ENCODE measurements around the gene PPFIA1.

DNA sequence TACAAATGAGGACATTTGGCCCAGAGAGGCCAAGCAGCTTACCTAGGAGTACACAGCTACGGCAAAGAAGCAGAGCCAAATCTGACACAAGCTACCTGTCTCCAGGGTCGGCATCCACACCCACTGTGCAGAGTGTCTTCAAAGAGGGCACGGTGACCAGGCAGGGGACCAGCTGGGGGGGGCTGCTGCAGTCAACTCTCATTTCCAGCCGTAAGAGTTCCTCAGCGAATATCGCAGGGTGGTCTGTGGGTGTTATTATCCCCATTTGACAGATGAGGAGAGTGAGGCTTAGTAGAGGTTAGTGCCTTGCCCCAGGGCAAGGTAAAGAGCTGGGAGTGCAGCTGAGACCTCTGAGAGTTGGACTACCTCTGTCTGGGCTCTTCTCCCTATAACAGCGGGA, 7.1 kb upstream of the PPFIA1 start:
- TF ChIP-seq, protein P1, sequence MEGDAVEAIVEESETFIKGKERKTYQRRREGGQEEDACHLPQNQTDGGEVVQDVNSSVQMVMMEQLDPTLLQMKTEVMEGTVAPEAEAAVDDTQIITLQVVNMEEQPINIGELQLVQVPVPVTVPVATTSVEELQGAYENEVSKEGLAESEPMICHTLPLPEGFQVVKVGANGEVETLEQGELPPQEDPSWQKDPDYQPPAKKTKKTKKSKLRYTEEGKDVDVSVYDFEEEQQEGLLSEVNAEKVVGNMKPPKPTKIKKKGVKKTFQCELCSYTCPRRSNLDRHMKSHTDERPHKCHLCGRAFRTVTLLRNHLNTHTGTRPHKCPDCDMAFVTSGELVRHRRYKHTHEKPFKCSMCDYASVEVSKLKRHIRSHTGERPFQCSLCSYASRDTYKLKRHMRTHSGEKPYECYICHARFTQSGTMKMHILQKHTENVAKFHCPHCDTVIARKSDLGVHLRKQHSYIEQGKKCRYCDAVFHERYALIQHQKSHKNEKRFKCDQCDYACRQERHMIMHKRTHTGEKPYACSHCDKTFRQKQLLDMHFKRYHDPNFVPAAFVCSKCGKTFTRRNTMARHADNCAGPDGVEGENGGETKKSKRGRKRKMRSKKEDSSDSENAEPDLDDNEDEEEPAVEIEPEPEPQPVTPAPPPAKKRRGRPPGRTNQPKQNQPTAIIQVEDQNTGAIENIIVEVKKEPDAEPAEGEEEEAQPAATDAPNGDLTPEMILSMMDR (IDR thresholded peaks at IDR 0.05), result no peak
- TF ChIP-seq EP300 (IDR thresholded peaks at IDR 0.05) (no peak), POLR2A (IDR thresholded peaks at IDR 0.05) (no peak), POLR2AphosphoS5 (IDR thresholded peaks at IDR 0.05) (no peak)
